ENCODE results near the gene CACNA1C.

Gene CACNA1C

DNA sequence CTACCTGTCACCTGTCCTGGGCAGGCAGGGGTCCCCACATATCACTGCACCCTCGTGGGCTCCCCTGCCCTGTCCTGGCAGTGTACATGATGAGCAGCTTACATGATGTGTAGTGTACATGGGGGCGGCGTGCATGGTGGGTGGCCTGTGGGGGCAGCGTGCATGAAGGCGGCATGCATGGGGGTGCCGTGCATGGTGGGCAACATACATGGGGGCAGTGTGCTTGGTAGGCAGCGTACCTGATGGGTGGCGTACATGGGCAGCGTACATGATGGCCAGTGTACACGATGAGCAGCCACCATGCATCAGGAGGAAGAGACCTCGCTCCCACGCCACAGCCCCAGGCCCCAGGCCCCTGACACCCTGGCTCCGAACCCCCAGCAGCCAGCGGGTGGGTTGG is 266.3 kb downstream of the CACNA1C start:
- H3K4me3 ChIP-seq (ENCODE audit: low read depth, low read length) = no peak overlapping the region
- H3K4me1 ChIP-seq = no peaks in the 10 kb centered on the region
- TF ChIP-seq, protein P1, sequence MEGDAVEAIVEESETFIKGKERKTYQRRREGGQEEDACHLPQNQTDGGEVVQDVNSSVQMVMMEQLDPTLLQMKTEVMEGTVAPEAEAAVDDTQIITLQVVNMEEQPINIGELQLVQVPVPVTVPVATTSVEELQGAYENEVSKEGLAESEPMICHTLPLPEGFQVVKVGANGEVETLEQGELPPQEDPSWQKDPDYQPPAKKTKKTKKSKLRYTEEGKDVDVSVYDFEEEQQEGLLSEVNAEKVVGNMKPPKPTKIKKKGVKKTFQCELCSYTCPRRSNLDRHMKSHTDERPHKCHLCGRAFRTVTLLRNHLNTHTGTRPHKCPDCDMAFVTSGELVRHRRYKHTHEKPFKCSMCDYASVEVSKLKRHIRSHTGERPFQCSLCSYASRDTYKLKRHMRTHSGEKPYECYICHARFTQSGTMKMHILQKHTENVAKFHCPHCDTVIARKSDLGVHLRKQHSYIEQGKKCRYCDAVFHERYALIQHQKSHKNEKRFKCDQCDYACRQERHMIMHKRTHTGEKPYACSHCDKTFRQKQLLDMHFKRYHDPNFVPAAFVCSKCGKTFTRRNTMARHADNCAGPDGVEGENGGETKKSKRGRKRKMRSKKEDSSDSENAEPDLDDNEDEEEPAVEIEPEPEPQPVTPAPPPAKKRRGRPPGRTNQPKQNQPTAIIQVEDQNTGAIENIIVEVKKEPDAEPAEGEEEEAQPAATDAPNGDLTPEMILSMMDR (IDR thresholded peaks at IDR 0.05; ENCODE audit: low read depth, low read length) = no peak
- no peaks in the 10 kb centered on the region for H3K36me3 ChIP-seq
- no peaks in the 10 kb centered on the region; the same call in 1 of the 2 replicates for H3K27me3 ChIP-seq
- H3K9me3 ChIP-seq = no peaks in the 10 kb centered on the region; the same call in 1 of the 2 replicates
- no peak for DNase-seq

DNA sequence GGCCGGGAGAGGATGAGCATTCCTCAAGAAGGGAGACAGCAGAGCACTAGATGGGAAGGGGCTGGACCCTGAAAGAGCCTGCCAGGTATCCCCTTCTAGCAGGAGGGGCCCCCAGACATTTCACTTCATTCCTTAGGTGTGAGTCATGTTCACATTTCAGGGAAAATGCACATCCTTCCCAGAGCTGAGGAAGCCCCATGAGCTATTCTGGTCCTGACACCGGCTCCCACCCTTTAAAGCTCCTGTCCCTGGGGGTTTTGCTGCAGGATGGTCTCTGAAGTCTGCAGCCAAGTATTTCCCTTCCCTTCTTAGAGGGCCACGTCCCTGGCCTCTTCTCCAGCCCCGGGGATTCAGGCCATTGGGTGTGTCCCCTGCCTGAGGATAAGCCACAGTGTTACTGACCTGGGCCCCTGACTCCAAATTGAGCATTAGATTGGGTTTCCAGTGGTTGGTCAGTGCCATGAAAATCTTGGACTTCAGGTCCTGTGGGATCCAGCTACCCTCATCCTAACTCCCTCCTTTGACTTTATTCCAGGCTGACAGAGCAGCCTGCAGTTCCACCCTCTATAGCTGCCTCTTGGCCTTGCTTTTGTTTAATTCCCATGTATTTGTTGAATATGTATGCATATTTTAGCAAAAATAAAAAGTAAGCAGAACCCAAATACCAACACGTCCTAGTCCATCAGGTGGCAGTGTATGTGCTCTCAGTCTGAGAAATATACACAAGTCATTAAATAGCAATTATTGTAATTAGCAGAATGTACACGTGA is 267.1 kb downstream of the CACNA1C start:
- Histone ChIP-seq H3K4me3 (ENCODE audit: low read depth, low read length) (no peak overlapping the region), H3K27me3 (peaks cover 2% of the 10 kb centered on the region)
- no peak for DNase-seq

DNA sequence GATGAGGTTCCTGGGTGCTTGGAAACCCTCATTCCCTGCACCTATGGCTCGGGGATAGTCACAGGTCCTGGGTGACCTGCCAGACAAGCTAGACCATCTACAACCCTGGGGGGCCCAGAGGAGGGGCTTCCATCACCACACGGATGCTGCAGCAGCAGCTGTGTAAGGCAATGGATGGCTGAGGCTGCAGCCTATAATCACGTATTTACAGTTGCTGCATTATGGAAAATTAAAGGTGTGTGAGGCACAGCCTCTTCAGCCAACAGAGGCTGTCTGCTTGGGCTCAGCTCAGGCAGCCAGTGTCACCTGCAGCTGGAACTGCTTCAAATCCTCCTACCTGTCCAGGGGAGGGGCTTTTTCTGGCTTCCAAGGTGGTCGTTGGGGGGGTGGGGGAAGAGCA is 268.1 kb downstream of the CACNA1C start:
- TF ChIP-seq, protein P1 (IDR thresholded peaks at IDR 0.05; ENCODE audit: low read depth, low read length) = no peak
- H3K27me3 ChIP-seq = peaks cover 6% of the 10 kb centered on the region
- no peak overlapping the region for H3K4me3 ChIP-seq (ENCODE audit: low read depth, low read length)
- DNase-seq = no peak
- H3K9me3 ChIP-seq = no peaks in the 10 kb centered on the region
- H3K36me3 ChIP-seq = no peaks in the 10 kb centered on the region
- H3K4me1 ChIP-seq = no peaks in the 10 kb centered on the region

More for the DNA sequence above, 267.1 kb downstream of the CACNA1C start:
- H3K4me1 ChIP-seq = no peaks in the 10 kb centered on the region
- no peaks in the 10 kb centered on the region for H3K36me3 ChIP-seq
- H3K9me3 ChIP-seq = no peaks in the 10 kb centered on the region
- TF ChIP-seq, protein P1 (IDR thresholded peaks at IDR 0.05; ENCODE audit: low read depth, low read length) = no peak

DNA sequence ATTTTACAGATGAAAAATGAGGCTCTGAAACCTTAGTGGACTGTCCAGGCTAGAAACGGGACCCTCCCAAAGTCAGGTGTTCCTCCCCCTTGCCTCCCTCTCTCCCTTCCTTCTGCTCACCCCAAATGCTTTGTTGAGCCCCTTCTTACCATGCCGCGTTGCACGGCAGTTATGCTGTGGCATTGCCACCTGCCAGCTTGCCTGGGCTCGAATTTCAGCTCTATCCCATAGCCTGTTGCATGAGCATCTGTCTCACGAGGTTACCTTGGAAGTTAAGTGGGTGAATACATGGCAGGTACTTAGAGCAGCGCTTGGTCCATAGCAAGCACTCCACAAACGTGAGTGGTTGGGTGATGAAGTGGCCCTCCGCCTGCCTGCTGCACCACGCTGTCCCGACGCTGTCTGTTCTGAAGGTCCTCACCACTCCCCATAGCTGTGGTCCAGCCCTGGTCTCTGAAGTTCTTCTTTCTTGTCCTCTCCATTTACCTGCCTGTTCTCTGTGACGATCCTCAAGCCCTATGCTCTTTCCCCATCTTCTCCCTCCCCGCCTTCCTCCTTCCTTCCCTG is 269.9 kb downstream of the CACNA1C start:
- TF ChIP-seq, protein P1 (IDR thresholded peaks at IDR 0.05; ENCODE audit: low read depth, low read length) = no peak
- no peak overlapping the region for H3K4me3 ChIP-seq (ENCODE audit: low read depth, low read length)
- H3K4me1 ChIP-seq = no peaks in the 10 kb centered on the region
- no peaks in the 10 kb centered on the region for H3K9me3 ChIP-seq
- H3K36me3 ChIP-seq = no peaks in the 10 kb centered on the region
- peaks cover 12% of the 10 kb centered on the region for H3K27me3 ChIP-seq
- DNase-seq = no peak

DNA sequence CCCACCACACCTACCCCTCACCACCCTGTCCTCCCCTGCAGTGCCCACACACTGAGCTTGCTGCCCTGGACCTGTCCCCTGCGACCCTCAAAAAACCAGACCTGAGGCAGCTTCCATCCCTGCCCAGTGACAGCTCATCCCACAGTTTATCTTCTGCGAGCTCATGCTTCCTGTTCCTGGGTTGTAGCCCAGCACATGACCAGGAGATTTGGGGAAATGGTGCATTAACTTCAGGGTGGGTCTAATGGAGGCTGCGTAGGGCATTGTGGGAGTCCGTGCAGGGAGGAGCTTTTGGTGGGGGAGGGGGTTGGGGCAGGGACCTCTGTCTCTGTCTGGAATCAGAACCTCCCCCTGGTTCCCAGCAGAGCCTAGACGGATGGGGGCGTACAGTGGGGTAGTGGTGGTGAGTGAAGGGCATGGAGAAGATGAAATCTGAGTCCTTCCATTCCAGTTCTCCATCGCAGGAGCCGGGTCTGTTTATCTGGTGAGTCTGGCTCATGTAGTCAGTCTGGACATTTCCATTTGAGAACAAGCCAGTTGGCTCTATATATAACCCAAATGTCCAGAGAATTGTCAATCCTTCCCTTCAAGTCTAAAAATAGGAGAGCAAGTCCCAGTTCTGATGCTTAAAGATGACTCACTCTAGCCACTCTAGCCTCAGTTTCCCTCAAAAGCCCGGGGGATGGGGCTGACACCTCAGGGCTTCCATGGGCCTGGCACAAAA is 270.9 kb downstream of the CACNA1C start:
- H3K9me3 ChIP-seq = no peaks in the 10 kb centered on the region
- H3K27me3 ChIP-seq = peaks cover 12% of the 10 kb centered on the region
- H3K4me1 ChIP-seq = no peaks in the 10 kb centered on the region
- no peak for DNase-seq
- TF ChIP-seq, protein P1 (IDR thresholded peaks at IDR 0.05; ENCODE audit: low read depth, low read length) = no peak
- no peaks in the 10 kb centered on the region for H3K36me3 ChIP-seq
- no peak overlapping the region for H3K4me3 ChIP-seq (ENCODE audit: low read depth, low read length)
